IPS DF 6.9 (cell line): Measurements from ENCODE around the gene CCDC9.

Experiments used
- DNase-seq: peaks from one replicate; pipeline ENCODE4 v3.0.0-alpha.2; 2013; ENCODE audit warnings: low read depth, low spot score
- H3K27ac ChIP-seq: one replicate; pipeline ENCODE4 v1.5.1; 2013; ENCODE audit warnings: low read length, control low read depth
- H3K27me3 ChIP-seq: 2 replicates; pipeline ENCODE4 v1.6.1; 2013; ENCODE audit warnings: mild to moderate bottlenecking, low read length; ENCODE audit not compliant: control insufficient read depth, insufficient read depth
- H3K36me3 ChIP-seq: 2 replicates; pipeline ENCODE4 v1.6.1; 2013; ENCODE audit warnings: low read length; ENCODE audit not compliant: control insufficient read depth, insufficient read depth
- H3K4me1 ChIP-seq: 2 replicates; pipeline ENCODE4 v1.6.1; 2013; ENCODE audit warnings: low read length; ENCODE audit not compliant: control insufficient read depth, insufficient read depth
- H3K4me3 ChIP-seq: 2 replicates; pipeline ENCODE4 v1.5.1; 2013; ENCODE audit warnings: mild to moderate bottlenecking, low read length
- H3K9me3 ChIP-seq: 2 replicates; pipeline ENCODE4 v1.6.1; 2013; ENCODE audit warnings: low read length, inconsistent platforms; ENCODE audit not compliant: control insufficient read depth, insufficient read depth
- WGBS: extraction: QIAGEN DNeasy Blood & Tissue Kit; methylation state at CpG from one replicate; pipeline ENCODE4 v1.1.7; 2013; ENCODE audit warnings: mixed read lengths, missing lambda C conversion rate; ENCODE audit not compliant: insufficient read length, insufficient coverage; 5-methylcytosine and 5-hydroxymethylcytosine counted together

Gene CCDC9

DNA sequence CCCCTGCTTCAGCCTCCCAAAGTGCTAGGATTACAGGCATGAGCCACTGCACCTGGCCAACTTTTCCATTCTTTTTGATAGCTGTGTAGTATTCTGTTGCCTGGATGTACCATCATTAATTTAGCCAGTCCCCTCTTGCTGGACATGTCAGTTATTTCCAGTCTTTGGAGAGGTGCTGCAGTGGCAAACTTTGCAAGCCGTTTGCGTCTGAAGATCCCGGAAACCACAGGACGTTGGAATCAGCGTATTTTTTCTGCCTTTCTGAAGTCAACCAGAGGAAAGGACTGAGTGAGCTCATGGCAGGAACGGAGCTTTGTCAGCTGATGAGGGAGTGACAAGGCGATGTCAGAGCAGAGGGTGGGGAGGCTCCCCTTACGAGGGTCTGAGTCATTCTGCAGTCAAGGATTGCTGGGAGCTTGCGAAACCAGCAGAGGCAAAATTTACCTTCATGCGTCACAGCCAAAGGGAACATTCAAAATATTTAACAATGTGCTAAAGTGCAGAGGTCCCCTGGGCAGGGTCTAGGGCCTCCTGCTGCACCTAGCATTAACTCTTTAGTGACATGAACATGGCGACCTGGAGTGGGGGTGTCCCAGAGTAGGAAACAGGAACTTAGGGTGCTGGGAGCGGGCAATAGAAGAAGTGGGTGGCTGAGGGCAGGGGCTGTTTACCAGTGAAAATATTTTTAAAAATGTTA, 58.9 kb downstream of the CCDC9 start:
- Histone ChIP-seq H3K27ac (no peak overlapping the region), H3K9me3 (no peaks in the 10 kb centered on the region), H3K36me3 (no peaks in the 10 kb centered on the region), H3K27me3 (peaks cover 1% of the 10 kb centered on the region; the same call in 1 of the 2 replicates), H3K4me3 (no peak overlapping the region), H3K4me1 (no peaks in the 10 kb centered on the region)
- no CpG with 5 or more reads among the region's 12 CpGs for WGBS
- no peak for DNase-seq

DNA sequence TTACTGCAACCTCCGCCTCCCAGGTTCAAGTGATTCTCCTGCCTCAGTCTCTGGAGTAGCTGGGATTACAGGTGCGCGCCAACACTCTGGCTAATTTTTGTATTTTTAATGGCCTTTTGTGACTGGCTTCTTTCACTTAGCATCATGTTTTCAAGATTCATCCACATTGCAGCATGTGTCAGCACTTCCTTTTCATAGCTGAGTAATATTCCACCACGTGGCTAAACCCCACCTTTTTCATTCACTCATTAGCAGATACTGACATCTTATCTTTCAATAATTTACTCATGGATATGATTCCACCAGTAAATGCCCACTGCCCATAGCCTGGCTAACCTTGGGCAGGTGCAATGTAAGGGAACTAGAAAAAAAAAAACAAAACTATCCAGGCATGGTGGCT, 60.2 kb downstream of the CCDC9 start:
- no peak overlapping the region for H3K27ac ChIP-seq
- no peak overlapping the region for H3K4me3 ChIP-seq
- no peaks in the 10 kb centered on the region for H3K9me3 ChIP-seq
- H3K27me3 ChIP-seq, result no peaks in the 10 kb centered on the region
- H3K36me3 ChIP-seq, result no peaks in the 10 kb centered on the region
- DNase-seq, result no peak
- WGBS, result no CpG with 5 or more reads among the region's 4 CpGs
- H3K4me1 ChIP-seq, result no peaks in the 10 kb centered on the region

DNA sequence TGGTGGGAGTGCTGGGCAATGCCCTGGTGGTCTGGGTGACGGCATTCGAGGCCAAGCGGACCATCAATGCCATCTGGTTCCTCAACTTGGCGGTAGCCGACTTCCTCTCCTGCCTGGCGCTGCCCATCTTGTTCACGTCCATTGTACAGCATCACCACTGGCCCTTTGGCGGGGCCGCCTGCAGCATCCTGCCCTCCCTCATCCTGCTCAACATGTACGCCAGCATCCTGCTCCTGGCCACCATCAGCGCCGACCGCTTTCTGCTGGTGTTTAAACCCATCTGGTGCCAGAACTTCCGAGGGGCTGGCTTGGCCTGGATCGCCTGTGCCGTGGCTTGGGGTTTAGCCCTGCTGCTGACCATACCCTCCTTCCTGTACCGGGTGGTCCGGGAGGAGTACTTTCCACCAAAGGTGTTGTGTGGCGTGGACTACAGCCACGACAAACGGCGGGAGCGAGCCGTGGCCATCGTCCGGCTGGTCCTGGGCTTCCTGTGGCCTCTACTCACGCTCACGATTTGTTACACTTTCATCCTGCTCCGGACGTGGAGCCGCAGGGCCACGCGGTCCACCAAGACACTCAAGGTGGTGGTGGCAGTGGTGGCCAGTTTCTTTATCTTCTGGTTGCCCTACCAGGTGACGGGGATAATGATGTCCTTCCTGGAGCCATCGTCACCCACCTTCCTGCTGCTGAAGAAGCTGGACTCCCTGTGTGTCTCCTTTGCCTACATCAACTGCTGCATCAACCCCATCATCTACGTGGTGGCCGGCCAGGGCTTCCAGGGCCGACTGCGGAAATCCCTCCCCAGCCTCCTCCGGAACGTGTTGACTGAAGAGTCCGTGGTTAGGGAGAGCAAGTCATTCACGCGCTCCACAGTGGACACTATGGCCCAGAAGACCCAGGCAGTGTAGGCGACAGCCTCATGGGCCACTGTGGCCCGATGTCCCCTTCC, 63.9 kb downstream of the CCDC9 start:
- WGBS, result no CpG with 5 or more reads among the region's 46 CpGs
- no peak for DNase-seq
- no peak overlapping the region for H3K4me3 ChIP-seq
- H3K36me3 ChIP-seq, result no peaks in the 10 kb centered on the region
- no peak overlapping the region for H3K27ac ChIP-seq
- no peaks in the 10 kb centered on the region for H3K9me3 ChIP-seq
- H3K4me1 ChIP-seq, result no peaks in the 10 kb centered on the region; the same call in 1 of the 2 replicates
- H3K27me3 ChIP-seq, result no peaks in the 10 kb centered on the region
